HG03066 (cell line): ENCODE data around the gene SERPINA6.
"Not testable (repeated sequence)": the region's sequence is repeated elsewhere in the genome, so short reads cannot be mapped to it uniquely, and the experiment has no call there.

Experiments
- ATAC-seq: cut with Tn5 transposase; IDR thresholded peaks from one replicate; pipeline ENCODE4 v1.9.1; 2021; ENCODE audit warnings: low read depth; ENCODE audit not compliant: unreplicated experiment

SERPINA6 gene

DNA sequence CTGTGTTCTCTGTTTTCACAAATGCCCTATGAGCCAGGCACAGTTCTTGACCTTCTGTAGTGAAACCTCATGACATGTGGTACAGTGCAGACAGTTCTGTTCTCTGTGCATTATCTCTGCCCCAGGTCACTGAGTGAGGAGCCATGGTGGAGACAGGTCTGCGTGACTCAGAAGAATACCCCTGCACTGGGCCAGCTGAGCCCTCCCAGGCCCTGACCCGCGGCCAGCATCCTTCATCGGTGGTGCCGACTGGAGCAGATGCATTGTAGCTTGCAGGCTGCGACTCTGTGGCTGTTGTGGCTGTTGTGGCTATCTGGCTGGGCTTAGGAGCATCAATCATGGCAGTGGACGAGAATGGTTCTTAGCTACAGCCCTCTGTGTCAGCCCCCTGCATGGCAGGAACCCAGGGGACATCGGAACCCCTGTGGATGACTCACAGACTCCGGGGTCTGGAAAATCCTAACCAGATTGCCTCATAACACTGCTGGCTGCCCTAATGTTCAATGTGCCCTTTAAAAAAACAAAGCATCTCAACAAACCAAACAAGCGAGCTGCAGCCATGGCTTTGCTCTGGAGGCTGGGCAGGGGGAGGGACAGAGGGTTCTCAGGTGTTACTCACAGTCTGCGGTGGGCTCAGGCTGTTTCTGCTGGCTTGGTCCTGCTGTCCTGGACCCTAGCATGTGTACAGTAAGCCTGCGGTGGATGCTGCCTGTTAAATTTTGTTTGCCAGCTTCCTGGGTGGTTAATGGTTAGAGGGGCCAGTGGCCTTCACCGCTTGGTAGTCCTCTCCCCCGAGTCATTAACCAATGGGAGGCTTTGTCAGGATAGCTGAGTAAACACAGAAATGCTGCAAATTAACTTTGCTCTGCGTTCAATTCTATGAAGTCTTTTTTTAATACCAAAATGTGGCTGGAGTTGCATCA lies at the start of gene SERPINA6:
Gene SERPINA6 (minus strand): TSS at position 689 of the 923 bp plus-strand sequence. CDS start 8,688 bp downstream, outside the sequence.
- no peak for ATAC-seq

DNA sequence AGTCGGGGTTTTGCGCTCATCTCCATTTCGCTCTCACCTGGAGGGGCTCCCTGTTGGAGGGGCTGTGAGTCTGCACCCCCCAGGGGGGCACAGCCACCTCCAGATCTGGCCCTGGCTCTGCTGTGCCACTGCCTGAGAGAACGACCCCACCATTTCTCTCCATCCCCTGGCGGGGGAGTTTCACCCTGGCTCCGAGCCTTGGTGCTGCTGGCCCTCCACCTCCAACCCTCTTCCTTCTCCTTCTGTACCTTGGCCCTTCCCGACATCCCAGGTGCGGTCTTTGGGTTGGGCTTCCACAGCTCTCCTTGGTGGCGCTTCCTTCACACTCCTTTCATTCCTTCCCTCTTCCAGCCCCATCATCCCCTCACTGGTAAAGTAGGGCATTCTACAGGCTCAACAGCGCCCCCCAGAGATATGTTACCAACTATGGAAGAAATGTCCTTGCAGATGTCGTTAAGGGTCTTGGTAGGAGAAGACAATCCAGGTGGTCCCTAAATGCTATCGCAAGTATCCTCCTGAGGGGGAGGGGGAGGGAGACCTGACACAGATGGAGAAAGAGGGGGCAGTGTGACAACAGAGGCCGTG lies 49.0 kb upstream of the SERPINA6 start:
- ATAC-seq = no peak

GRCh38 chr14:94370524-94370910 lies 47.4 kb upstream of the SERPINA6 start:
- no peak for ATAC-seq

DNA sequence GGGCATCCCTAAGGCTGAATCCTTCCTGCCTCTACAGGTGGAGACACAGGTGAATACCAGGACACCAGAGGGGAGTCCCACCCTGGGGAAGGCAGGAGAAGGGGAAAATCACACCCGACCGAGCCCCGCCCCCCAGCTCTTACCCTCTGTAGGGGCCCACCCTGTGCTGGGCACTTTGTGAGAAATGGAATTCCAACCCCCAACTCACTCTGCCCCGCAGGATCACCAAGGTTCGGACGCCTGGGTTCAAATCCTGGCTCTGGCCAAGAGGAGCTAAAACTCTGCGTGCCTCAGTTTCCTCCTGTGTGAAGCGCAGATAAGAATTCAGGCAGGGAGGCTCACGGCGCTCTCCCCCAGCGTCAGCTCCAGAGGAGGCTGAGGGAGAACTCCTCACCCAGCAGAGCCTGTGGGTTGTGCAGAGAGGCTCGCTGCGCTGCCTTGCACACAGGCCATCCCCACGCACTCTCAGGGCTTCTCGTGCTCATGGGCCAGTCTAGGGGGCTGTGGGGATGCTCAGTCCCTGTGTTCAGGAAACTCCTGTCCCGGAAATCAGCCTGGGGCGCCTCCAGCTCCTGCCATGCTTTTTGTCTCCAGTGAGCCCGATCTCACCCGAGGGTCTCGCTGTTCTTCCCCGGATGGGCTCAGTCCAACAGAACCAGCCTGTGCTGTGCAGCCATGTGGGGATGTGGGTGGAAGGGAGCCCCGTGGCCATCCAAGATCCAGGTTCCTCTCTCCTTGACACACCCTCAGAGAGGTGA lies 46.8 kb upstream of the SERPINA6 start:
- not testable (repeated sequence) for ATAC-seq

- ATAC-seq = no peak
These were observed 45.8 kb upstream of the SERPINA6 start for GRCh38 chr14:94368956-94369355.

DNA sequence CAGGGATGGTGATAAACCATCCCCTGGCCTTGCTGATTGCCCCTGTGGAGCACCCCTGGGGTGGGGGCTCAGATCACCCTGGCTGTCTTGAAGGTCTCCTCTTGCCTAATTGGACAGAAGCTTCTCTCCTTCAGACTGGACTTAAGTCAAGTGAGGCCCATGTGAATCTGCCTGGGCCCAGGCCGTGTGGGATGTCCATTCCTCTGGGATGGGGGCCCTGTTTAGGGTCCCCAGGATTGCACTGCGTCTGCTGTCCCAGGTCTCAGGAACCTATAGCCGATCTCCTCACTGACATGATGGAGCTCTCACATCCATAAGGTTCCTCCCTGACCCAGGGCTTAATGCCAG lies 45.1 kb upstream of the SERPINA6 start:
- no peak for ATAC-seq

GRCh38 chr14:94367347-94368242 lies 44.5 kb upstream of the SERPINA6 start:
- no peak for ATAC-seq

DNA sequence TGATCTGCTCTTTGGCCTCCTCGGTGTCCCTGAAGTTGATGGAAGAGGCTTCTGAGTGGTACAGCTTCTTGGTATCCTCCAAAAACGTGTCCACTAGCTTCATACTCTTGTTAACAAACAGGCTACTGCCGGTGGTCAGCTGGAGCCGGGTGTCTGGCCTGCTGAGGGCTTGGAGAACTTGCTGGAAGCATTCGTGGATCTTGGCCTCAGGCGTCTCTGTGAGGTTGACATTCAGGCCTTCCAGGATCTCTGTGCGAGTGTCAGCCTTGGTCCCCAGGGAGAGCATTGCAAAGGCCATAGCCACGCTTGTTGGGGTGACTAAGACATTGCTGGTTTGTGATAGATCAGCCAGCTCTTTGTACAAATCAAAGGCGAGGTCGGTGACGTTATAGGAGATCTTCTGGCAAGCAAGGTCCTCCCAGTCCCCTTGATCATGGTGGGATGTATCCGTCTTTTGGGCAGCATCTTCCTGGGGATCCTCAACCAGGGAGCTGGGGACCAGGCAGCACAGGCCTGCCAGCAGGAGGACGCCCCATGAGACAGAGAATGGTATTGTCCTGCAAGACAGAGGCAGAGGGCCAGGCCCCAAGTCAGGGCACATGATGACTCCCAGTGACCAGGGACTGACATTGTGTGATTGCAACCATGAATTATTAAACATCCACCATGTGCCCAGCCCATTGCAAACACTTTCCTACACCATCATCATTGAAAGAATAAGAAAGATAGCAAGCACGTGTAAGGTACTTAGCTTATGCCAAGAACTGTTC lies 43.2 kb upstream of the SERPINA6 start, which contains the start of gene SERPINA2:
Gene SERPINA2 (minus strand): TSS at position 553 of the 770 bp plus-strand sequence.
- ATAC-seq = no peak

GRCh38 chr14:94365624-94366023 lies 42.5 kb upstream of the SERPINA6 start:
- no peak for ATAC-seq

DNA sequence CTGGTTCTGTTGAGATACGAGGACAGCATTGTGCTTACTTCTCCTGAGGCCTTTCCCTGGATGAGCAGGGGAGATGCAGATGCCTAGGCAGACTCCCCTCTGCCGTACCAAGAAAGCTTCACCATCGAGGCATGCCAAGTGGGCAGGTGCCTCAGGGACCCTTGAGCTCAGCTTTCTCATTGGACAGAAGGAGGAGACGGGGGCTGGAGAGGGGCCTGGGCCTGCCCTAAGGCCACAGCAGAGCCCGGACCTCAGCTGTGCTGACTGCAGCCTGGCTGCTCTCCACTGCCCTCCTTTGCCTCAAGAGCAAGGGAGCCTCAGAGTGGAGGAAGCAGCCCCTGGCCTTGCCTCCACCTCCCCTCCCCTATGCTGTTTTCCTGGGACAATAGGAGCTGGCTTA lies 41.8 kb upstream of the SERPINA6 start:
- no peak for ATAC-seq

DNA sequence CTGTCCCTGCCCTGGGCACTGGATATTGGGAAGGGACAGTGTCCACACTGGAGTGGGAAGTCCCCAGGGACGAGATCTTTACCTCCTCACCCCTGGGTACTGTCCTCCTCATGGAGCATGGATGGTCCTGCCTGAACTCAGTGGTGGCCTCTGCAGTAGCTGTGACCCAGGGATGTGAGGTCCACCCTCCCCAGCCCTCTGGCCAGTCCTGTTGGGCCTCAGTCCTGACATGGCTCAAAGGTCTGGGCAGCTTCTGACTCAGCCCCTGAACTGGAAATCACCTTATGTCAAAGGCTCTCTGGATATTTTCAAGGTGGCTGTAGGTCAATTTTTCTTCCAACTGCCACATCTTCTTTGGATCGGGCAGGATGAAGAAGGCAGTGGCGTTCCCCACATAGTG lies 40.9 kb upstream of the SERPINA6 start:
- ATAC-seq = no peak

- no peak for ATAC-seq
These were observed 40.1 kb upstream of the SERPINA6 start for GRCh38 chr14:94363151-94363624.

GRCh38 chr14:94362614-94363133 lies 39.5 kb upstream of the SERPINA6 start:
- ATAC-seq = no peak

DNA sequence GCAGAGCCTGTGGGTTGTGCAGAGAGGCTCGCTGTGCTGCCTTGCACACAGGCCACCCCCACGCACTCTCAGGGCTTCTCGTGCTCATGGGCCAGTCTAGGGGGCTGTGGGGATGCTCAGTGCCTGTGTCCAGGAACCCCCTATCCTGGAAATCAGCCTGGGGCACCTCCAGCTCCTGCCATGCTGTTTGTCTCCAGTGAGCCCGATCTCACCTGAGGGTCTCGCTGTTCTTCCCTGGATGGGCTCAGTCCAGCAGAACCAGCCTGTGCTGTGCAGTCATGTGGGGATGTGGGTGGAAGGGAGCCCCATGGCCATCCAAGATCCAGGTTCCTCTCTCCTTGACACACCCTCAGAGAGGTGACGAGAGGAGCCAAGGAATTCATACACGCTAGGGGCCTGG lies 38.5 kb upstream of the SERPINA6 start:
- no peak for ATAC-seq

GRCh38 chr14:94360945-94361565 lies 37.9 kb upstream of the SERPINA6 start:
- ATAC-seq = no peak

DNA sequence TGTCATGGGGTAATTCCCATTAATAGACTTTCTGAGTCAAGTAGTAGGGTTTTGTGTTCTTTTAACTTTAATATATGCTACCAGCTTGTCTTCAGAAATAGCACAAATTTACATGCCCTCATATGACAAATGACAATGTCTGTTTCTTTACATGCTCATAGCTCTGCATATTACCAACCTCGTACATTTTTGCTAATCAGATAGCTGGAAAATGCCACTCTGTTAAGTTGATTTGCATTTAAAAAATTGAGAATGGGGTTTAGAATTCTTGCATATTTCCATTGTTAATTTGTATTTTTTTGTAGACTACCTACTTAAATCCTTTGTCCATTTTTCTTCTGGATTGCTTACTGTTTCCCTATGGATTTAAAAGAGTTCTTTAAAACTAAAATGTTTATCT lies 34.0 kb upstream of the SERPINA6 start:
- no peak for ATAC-seq

DNA sequence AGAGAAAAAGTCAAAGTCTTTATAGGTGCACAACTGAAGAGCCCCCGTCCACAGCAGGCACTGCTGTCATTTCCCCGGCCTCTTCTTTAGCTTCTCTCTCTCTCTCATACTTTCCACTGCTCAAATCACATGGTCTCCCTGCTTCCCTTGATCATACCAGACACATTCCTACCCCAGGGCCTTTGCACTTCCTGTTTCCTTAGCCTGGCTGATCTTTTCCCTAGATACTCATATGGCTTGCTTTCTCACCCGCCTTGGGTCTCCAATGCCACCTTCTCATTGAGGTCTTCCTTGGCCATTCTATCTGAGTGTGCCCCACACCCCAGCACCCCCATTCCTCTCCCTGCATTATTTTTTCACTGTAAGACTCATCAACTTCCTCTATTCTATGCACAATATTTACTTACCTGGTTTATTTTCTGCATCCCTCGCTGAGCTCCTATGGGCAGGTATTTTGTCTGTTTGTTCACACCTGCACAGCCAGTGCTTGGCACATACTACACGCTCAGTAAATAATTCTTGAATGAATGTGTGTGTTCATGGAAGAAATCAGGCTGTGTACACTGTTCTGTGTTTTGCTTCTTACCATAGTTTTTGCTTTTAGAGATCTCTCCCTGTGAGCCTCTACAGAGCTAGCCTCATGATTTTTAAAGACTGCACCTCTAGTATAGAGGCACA lies 33.4 kb upstream of the SERPINA6 start:
- ATAC-seq = no peak

GRCh38 chr14:94355191-94355794 lies 32.2 kb upstream of the SERPINA6 start:
- ATAC-seq = no peak
